WTC11 (cell line): ENCODE measurements around the gene RFNG. TPM values are rescaled to one million over a fixed set of nuclear protein-coding genes. Genes with fewer than 3 reads are reported as not detected.

Experiments used
- CREM ChIP-seq: sonication (generic); formaldehyde crosslinking; IDR thresholded peaks from 2 replicates; pipeline ENCODE4 v1.8.1; 2022; ENCODE audit warnings: mild to moderate bottlenecking, missing genetic modification reagents, moderate library complexity
- FOXJ3 ChIP-seq: sonication (generic); formaldehyde crosslinking; IDR thresholded peaks from 2 replicates; pipeline ENCODE4 v1.9.0; 2021; ENCODE audit warnings: missing genetic modification reagents, mild to moderate bottlenecking, borderline replicate concordance
- FOXK1 ChIP-seq: sonication (generic); formaldehyde crosslinking; IDR thresholded peaks from 2 replicates; pipeline ENCODE4 v1.8.0; 2022; ENCODE audit warnings: mild to moderate bottlenecking, moderate library complexity, missing genetic modification reagents
- FOXP4 ChIP-seq: sonication (generic); formaldehyde crosslinking; IDR thresholded peaks from 2 replicates; pipeline ENCODE4 v1.8.0; 2022; ENCODE audit warnings: mild to moderate bottlenecking, missing genetic modification reagents
- GRHL2 ChIP-seq: fragments of 250-450 bp; sonication (Bioruptor Pico); IDR thresholded peaks from 2 replicates; pipeline ENCODE4 v1.8.0; 2022; ENCODE audit warnings: mild to moderate bottlenecking, moderate library complexity; ENCODE audit not compliant: insufficient replicate concordance, severe bottlenecking
- GTF2I ChIP-seq: fragments of 250-450 bp; sonication (Bioruptor Pico); conservative IDR thresholded peaks from 2 replicates; pipeline ENCODE4 v1.4.0; 2021; ENCODE audit warnings: mild to moderate bottlenecking
- MLX ChIP-seq: sonication (generic); formaldehyde crosslinking; IDR thresholded peaks from 2 replicates; pipeline ENCODE4 v1.8.1; 2023; ENCODE audit warnings: mild to moderate bottlenecking, missing genetic modification reagents, moderate library complexity
- NR1H2 ChIP-seq: sonication (generic); formaldehyde crosslinking; IDR thresholded peaks from 2 replicates; pipeline ENCODE4 v1.9.0; 2021; ENCODE audit warnings: mild to moderate bottlenecking, moderate library complexity, missing genetic modification reagents
- PRDM15 ChIP-seq: sonication (generic); formaldehyde crosslinking; IDR thresholded peaks from 2 replicates; pipeline ENCODE4 v1.8.0; 2022; ENCODE audit warnings: missing genetic modification reagents
- RELA ChIP-seq: sonication (generic); formaldehyde crosslinking; IDR thresholded peaks from 2 replicates; pipeline ENCODE4 v1.8.1; 2022; ENCODE audit warnings: missing genetic modification reagents, mild to moderate bottlenecking, borderline replicate concordance
- SMAD3 ChIP-seq: sonication (generic); formaldehyde crosslinking; IDR thresholded peaks from 2 replicates; pipeline ENCODE4 v1.8.0; 2022; ENCODE audit warnings: missing genetic modification reagents, mild to moderate bottlenecking, borderline replicate concordance
- TP53 ChIP-seq: sonication (generic); formaldehyde crosslinking; IDR thresholded peaks from 2 replicates; pipeline ENCODE4 v1.8.1; 2023; ENCODE audit warnings: mild to moderate bottlenecking, missing genetic modification reagents
- ZBTB21 ChIP-seq: sonication (generic); formaldehyde crosslinking; IDR thresholded peaks from 2 replicates; pipeline ENCODE4 v1.8.1; 2023; ENCODE audit warnings: mild to moderate bottlenecking, missing genetic modification reagents, borderline replicate concordance
- ZNF121 ChIP-seq: sonication (generic); formaldehyde crosslinking; IDR thresholded peaks from 2 replicates; pipeline ENCODE4 v1.8.0; 2023; ENCODE audit warnings: missing genetic modification reagents
- ZNF232 ChIP-seq: sonication (generic); formaldehyde crosslinking; IDR thresholded peaks from 2 replicates; pipeline ENCODE4 v1.8.0; 2022; ENCODE audit warnings: mild to moderate bottlenecking, missing genetic modification reagents
- total RNA-seq: library from RNA; stranded (reverse); gene quantifications from 3 replicates; pipeline ENCODE4 v1.2.3, GENCODE V29; 2021
- TF ChIP-seq, protein P1 (sequence below): sonication (generic); formaldehyde crosslinking; IDR thresholded peaks from 2 replicates; pipeline ENCODE4 v1.8.0; 2023; ENCODE audit warnings: missing genetic modification reagents
- TF ChIP-seq, protein P2 (sequence below): sonication (generic); formaldehyde crosslinking; IDR thresholded peaks from 2 replicates; pipeline ENCODE4 v1.8.1; 2023; ENCODE audit warnings: mild to moderate bottlenecking, moderate library complexity, missing genetic modification reagents
- TF ChIP-seq, protein P3 (sequence below): sonication (generic); formaldehyde crosslinking; IDR thresholded peaks from 2 replicates; pipeline ENCODE4 v1.8.0; 2022; ENCODE audit warnings: mild to moderate bottlenecking, missing genetic modification reagents
- TF ChIP-seq, protein P4 (sequence below): sonication (generic); formaldehyde crosslinking; conservative IDR thresholded peaks from 2 replicates; pipeline ENCODE4 v1.8.1; 2022; ENCODE audit warnings: mild to moderate bottlenecking, missing genetic modification reagents
- TF ChIP-seq, protein P5 (sequence below): fragments of 250-450 bp; sonication (Bioruptor Pico); IDR thresholded peaks from 2 replicates; pipeline ENCODE4 v1.9.0; 2021; ENCODE audit warnings: mild to moderate bottlenecking, borderline replicate concordance

RFNG gene
- total RNA-seq, 1 experiment from 2014 or later: 41.6 TPM

DNA sequence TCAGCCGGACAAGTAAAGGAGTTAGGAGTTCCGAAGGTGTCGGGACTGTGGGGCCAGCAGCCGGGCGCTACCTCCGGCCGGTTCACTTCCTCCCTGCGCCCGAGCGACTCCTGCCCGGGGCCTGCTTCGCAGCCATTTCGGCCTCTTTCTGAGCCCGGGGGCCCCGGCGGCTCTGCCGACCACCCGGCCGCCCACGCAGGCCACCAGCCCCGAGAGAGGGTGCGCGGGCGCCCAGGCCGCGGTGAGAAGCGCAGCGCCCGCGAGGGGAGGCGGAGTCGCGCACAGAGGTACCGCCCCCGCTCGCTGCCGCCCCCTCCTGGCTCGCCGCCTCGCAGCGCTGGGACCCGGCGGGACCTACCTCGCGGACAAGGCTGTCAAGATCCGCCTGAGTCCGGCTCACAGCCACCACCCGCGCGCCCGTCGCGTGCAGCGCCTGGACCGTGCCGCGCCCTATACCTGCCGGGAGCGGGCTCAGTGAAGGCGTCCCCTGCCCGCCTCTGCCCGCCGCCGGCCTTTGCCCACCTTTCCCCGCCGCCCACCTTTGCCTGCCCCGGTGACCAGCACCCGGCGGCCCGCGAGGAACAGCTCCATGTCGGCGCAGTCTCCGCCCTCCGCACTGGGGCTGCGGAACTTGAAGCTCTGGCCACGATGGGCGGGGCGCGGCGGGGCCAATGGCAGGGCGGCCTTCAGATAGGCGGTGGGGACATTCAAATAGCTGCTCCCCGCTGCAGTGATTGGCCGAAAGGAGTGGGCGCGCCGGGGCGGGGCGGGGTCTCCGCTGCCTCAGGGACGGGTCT, 14.3 kb downstream of the RFNG start, which contains the start of gene DCXR (continued):
- TF ChIP-seq ZNF121: no peak
- TF ChIP-seq CREM (CRISPR knock-in tag): 0 out of 2 replicates have a peak, but pooled peaks have one; percentile 43
- TF ChIP-seq RELA (CRISPR knock-in tag): no peak
- TF ChIP-seq, protein P1, sequence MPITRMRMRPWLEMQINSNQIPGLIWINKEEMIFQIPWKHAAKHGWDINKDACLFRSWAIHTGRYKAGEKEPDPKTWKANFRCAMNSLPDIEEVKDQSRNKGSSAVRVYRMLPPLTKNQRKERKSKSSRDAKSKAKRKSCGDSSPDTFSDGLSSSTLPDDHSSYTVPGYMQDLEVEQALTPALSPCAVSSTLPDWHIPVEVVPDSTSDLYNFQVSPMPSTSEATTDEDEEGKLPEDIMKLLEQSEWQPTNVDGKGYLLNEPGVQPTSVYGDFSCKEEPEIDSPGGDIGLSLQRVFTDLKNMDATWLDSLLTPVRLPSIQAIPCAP (CRISPR knock-in tag): peak; percentile 43; the same call in 1 of the 2 replicates
- no peak for TF ChIP-seq ZNF232
- TF ChIP-seq FOXK1 (CRISPR knock-in tag): peak; percentile 48; the same call in 1 of the 2 replicates
- TF ChIP-seq, protein P2, sequence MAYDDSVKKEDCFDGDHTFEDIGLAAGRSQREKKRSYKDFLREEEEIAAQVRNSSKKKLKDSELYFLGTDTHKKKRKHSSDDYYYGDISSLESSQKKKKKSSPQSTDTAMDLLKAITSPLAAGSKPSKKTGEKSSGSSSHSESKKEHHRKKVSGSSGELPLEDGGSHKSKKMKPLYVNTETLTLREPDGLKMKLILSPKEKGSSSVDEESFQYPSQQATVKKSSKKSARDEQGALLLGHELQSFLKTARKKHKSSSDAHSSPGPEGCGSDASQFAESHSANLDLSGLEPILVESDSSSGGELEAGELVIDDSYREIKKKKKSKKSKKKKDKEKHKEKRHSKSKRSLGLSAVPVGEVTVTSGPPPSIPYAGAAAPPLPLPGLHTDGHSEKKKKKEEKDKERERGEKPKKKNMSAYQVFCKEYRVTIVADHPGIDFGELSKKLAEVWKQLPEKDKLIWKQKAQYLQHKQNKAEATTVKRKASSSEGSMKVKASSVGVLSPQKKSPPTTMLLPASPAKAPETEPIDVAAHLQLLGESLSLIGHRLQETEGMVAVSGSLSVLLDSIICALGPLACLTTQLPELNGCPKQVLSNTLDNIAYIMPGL (CRISPR knock-in tag): peak; percentile 97
- no peak for TF ChIP-seq GRHL2 (CRISPR knock-in tag)
- TF ChIP-seq, protein P3, sequence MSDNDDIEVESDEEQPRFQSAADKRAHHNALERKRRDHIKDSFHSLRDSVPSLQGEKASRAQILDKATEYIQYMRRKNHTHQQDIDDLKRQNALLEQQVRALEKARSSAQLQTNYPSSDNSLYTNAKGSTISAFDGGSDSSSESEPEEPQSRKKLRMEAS (CRISPR knock-in tag): no peak; the same call in 1 of the 2 replicates
- no peak for TF ChIP-seq TP53 (CRISPR knock-in tag)
- no peak for TF ChIP-seq ZBTB21 (CRISPR knock-in tag)
- TF ChIP-seq PRDM15 (CRISPR knock-in tag): peak; percentile 49; the same call in 1 of the 2 replicates
- TF ChIP-seq MLX (CRISPR knock-in tag): no peak
- TF ChIP-seq FOXJ3 (CRISPR knock-in tag): no peak
- TF ChIP-seq, protein P4, sequence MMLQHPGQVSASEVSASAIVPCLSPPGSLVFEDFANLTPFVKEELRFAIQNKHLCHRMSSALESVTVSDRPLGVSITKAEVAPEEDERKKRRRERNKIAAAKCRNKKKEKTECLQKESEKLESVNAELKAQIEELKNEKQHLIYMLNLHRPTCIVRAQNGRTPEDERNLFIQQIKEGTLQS (CRISPR knock-in tag): no peak
- TF ChIP-seq GTF2I: no peak
- TF ChIP-seq, protein P5, sequence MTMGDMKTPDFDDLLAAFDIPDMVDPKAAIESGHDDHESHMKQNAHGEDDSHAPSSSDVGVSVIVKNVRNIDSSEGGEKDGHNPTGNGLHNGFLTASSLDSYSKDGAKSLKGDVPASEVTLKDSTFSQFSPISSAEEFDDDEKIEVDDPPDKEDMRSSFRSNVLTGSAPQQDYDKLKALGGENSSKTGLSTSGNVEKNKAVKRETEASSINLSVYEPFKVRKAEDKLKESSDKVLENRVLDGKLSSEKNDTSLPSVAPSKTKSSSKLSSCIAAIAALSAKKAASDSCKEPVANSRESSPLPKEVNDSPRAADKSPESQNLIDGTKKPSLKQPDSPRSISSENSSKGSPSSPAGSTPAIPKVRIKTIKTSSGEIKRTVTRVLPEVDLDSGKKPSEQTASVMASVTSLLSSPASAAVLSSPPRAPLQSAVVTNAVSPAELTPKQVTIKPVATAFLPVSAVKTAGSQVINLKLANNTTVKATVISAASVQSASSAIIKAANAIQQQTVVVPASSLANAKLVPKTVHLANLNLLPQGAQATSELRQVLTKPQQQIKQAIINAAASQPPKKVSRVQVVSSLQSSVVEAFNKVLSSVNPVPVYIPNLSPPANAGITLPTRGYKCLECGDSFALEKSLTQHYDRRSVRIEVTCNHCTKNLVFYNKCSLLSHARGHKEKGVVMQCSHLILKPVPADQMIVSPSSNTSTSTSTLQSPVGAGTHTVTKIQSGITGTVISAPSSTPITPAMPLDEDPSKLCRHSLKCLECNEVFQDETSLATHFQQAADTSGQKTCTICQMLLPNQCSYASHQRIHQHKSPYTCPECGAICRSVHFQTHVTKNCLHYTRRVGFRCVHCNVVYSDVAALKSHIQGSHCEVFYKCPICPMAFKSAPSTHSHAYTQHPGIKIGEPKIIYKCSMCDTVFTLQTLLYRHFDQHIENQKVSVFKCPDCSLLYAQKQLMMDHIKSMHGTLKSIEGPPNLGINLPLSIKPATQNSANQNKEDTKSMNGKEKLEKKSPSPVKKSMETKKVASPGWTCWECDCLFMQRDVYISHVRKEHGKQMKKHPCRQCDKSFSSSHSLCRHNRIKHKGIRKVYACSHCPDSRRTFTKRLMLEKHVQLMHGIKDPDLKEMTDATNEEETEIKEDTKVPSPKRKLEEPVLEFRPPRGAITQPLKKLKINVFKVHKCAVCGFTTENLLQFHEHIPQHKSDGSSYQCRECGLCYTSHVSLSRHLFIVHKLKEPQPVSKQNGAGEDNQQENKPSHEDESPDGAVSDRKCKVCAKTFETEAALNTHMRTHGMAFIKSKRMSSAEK: no peak
- TF ChIP-seq NR1H2 (CRISPR knock-in tag): no peak
- no peak for TF ChIP-seq FOXP4
- TF ChIP-seq SMAD3 (CRISPR knock-in tag): no peak; the same call in 1 of the 2 replicates
